HG03097 (cell line): ENCODE results near the gene TMEM30B.
"Not testable (repeated sequence)": the region's sequence is repeated elsewhere in the genome, so short reads cannot be mapped to it uniquely, and the experiment has no call there.

Experiments
- ATAC-seq: cut with Tn5 transposase; IDR thresholded peaks from one replicate; pipeline ENCODE4 v1.9.1; 2021; ENCODE audit not compliant: unreplicated experiment, low FRiP score

Gene TMEM30B

DNA sequence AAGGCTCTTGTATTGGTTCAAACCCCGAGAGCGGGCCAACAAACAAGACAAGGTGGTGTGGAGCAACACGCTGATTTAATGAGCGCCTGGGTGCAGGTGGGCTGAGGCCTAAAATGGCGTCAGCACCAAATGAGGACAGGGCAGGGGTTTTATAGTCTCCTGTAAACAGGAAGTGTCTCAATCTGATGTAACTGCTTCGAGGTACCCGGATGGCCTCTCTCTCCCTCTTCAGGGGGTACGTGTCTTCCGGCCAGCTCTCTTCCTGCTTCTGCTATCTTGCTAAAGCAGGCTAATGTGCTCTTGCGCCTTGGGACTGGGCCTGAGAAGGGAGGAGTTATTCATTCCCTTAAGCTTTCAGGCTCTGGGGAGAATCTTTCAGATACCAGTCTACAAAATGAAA is 41.9 kb downstream of the TMEM30B start:
- not testable (repeated sequence) for ATAC-seq

DNA sequence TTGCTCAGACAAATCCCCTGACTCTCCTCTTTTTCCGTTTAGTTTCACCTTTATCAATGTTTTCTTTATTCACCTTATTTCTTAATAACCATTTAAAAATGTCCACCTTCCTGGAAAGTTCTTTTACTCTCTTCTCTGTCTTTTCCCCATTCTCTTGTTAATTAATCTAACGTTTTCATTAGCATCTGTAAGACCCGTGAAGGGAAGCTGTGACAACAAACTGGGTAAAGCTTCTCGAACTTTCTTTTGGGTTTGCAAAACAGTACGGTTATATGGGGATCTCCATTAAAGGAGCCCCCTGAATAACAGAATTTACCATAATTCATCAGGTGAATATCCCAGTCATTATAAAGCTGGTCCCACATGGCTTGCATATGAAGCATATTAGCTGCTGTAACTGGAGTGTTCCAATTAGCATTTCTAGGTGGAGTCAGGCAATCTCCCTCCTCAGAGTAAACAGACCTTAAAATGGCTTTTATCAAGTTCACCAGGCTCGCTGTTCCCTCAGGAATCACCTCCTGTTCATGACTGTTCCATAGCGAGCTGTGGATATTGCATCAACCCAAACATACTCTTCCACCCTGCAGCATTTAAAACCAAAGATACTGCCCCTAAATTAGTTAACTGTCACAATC is 42.4 kb downstream of the TMEM30B start:
- no peak for ATAC-seq

DNA sequence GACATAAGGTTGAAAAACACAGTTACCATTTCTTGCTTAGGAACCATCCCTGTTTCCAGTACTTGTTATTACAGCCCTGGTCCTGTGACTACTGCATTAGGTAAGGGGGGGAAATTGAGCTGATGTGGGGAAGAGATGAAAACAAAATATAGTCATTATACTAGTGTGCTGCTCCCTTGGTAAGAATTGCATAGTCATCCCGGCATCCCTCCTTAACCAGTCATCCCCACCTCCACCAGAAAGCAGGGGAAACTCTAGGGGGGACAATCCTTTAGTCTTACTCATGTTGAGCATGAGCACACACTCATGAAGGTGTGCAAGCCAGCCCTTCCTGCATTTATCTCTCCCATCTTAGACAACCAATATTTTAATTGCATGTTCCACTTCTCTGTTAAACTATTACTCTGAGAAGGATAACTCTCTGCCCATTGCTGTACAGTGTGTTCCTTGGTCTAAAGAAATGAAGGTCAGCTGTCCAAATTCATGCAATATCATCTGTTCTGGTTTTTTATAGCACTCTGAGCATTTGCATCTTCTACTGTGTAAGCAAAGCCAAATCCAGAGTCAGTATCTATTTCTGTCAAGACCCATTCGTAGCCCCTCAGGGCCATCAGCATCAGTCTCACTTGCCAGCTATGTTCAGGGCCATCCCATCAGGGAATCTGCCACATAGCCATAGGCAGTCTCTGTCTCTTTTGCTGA is 46.8 kb downstream of the TMEM30B start:
- no peak for ATAC-seq

DNA sequence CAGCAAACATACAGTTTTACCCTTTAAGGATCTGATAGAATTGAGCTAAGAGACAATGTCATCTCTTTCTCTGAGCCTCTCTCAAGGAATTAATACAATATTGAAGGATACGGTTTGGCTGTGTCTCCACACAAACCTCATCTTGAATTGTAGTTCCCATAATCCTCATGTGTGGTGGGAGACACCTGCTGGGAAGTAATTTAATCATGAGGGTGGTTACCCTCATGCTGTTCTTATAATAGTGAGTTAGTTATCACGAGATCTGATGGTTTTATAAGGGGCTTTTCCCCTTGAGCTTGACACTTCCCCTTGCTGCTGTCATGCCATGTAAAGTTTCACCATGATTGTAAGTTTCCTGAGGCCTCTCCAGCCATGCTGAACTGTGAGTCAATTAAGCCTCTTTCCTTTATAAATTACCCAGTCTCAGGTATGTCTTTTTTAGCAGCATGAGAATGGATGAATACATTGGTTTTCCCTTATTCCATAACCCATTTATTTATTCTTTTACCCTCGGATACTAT is 47.6 kb downstream of the TMEM30B start:
- ATAC-seq = no peak

DNA sequence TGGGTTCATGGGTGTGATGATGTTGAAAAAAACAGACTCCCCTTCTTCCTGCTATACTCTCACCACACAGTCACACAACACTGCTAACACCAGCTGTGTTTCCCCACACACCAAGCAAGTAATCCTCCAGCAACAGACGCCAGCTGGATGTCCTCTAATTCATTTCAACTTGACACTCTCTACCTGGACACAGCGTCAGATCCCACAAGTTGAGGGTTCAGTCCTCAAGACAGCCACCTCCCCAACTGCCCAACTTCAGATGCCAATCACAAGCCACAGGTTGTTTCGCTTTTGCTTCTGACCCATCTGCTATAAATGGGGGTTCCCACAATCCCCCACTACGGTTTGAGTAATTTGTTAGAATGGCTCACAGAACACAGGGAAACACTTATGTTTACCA is 49.3 kb downstream of the TMEM30B start:
- no peak for ATAC-seq

DNA sequence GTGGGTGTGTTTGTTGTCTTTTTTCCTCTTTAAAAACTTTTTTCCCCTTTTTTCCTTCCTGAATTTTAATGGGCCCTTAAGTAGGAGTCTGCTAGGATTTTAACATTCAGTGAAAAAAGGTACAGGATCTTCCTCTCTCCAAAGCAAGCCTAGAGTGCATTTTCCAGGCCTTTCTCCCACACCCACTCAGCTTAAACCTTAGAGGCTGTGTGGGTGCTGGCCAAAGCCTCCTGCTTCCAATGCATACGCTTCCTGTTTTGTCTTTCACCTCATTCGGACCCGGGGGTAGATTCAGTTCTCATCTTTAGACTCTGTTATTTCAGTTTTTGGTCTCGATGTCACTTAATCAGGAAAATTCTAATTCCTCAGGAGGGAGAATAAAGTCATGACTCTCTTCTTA is 51.2 kb downstream of the TMEM30B start:
- ATAC-seq = no peak

DNA sequence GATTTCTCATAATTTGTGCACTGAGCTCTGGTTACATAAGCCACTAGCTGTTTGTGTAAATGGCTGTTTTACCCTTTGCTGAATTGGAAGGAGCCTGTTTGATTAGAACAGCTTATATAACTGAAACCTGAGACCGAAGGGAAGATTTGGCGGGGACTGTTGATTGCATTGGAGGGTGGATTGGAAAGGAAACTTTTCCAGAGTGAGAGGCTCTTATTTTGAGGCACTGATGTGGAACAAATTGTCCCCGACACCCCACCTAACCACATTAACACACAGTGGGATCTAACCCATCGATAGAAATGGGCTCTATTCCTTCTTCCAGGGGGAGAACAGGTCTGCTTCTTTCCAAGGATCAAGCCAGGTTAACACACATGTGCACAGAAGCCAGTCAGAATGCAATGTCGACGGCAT is 51.7 kb downstream of the TMEM30B start:
- no peak for ATAC-seq

DNA sequence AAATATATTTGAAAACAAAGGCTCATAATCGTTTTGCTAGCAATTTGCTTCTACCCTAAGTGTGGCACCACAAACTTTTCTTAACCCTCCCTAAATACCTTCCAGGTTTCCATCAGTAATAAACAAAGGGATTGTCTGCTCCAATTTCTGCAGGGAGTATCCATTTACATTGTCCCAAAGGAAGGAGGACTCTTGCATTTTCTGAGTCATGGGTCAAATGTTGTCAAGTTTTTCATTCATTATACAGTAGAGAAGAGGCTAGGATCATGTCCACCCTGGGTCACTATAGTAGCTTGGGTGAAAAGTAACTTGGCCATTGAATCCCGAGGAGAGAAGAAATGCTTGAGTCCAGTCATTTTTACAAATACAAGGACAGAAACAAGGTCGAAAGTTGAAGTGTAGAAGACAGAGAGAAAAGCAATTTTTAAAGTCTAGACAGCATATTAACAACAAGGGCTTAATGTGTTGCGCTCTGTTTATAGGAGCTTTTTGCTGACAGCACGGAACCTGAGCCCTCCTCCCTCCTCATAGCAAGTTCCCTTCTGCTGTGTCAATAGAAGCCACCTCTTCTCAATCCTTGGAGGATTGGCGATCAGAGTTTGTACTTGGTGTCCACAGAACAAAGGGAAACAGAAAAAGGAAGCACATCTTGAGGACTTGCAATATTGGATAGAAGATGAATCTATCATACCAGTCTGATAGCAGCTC is 53.1 kb downstream of the TMEM30B start:
- ATAC-seq = no peak
